GM12891 (cell line): ENCODE results near the gene STYXL2.

Experiments
- POLR2A ChIP-seq: IDR thresholded peaks from 2 replicates; pipeline ENCODE4 v1.6.1; 2011; ENCODE audit warnings: low read depth, low read length, control low read depth
- POLR2AphosphoS5 ChIP-seq: IDR thresholded peaks from 2 replicates; pipeline ENCODE4 v1.6.1; 2011; ENCODE audit warnings: low read depth, low read length, control low read depth
- SPI1 ChIP-seq: IDR thresholded peaks from 2 replicates; pipeline ENCODE4 v1.6.1; 2011; ENCODE audit warnings: low read depth, low read length, control low read depth
- TAF1 ChIP-seq: IDR thresholded peaks from 2 replicates; pipeline ENCODE4 v1.6.1; 2011; ENCODE audit warnings: low read depth, low read length, control low read depth

DNA sequence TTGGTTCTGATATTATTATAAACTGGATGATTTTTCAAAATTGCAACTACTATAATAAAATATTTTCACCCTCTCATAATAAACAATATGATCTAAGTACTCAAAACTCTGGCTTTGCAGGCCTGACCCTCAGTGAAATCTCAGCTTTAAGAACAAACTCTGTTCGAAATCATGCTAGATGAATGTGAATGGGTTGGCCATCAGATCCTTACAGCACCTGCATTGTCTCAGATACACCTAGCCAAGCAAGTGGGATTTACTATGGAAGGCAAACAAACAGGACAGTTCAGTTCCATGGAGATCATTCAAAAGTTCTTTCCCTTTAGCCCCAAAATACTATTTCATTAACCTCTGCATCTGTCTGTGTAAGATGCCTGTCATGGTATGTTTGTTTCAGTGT, 44.8 kb downstream of the STYXL2 start:
- TF ChIP-seq POLR2AphosphoS5 (no peak), SPI1 (no peak), POLR2A (no peak), TAF1 (no peak)
